ENCODE data around the gene QRFP.

- TF ChIP-seq CTCF (IDR thresholded peaks at IDR 0.05), result no peak
- no peak for TF ChIP-seq POLR2AphosphoS5 (IDR thresholded peaks at IDR 0.05)
- no peak for TF ChIP-seq EP300 (IDR thresholded peaks at IDR 0.05)
These were observed 23.6 kb upstream of the QRFP start for GRCh38 chr9:130920233-130920632.

Data from gastroesophageal sphincter (tissue), 3 donors.